Prostate gland (tissue), 2 donors: ENCODE data around the gene CD276. TPM values are rescaled to one million over a fixed set of nuclear protein-coding genes. Genes with fewer than 3 reads are reported as not detected.

ENCODE experiments used
- DNase-seq: peaks from one replicate; pipeline ENCODE4 v3.0.0-alpha.2; 2019; ENCODE audit warnings: low spot score
- H3K27ac ChIP-seq, 2 donors: fragments of 200-600 bp; sonication (generic); 2 replicates each; pipeline ENCODE4 v1.5.1; 2017 to 2019
- H3K27me3 ChIP-seq: fragments of 200-600 bp; sonication (generic); replicated peaks from 2 replicates; pipeline ENCODE4 v1.5.1; 2019; ENCODE audit not compliant: insufficient read depth
- H3K36me3 ChIP-seq, 2 donors: fragments of 200-600 bp; sonication (generic); 1 replicate in 1 of 2; 2 replicates in 1 of 2; pipeline versions ENCODE4 v1.5.1 to v1.8.1; 2017 to 2019
- H3K4me1 ChIP-seq: fragments of 200-600 bp; sonication (generic); replicated peaks from 2 replicates; pipeline ENCODE4 v1.5.1; 2019
- H3K4me3 ChIP-seq, 2 donors: fragments of 200-600 bp; sonication (generic); 2 replicates each; pipeline ENCODE4 v1.5.1; 2017 to 2019
- H3K9me3 ChIP-seq: fragments of 200-600 bp; sonication (generic); 2 replicates; pipeline ENCODE4 v1.5.1; 2017
- CTCF ChIP-seq, 4 experiments: fragments of 200-600 bp in 2 of 4; fragments of 450-650 bp in 2 of 4; sonication (generic) in 2 of 4; IDR thresholded peaks; 1 replicate in 3 of 4; 2 replicates in 1 of 4; pipeline ENCODE4 v1.5.1; 2016 to 2019; ENCODE audit warnings: antibody characterized with exemption in 4 of 4, mild to moderate bottlenecking in 2 of 4, moderate library complexity in 2 of 4
- POLR2A ChIP-seq: fragments of 450-650 bp; IDR thresholded peaks from one replicate; pipeline ENCODE4 v1.6.1; 2016; ENCODE audit warnings: antibody characterized with exemption, mild to moderate bottlenecking
- POLR2AphosphoS5 ChIP-seq: sonication (generic); formaldehyde crosslinking; IDR thresholded peaks from one replicate; pipeline ENCODE4 v1.6.1; 2017; ENCODE audit warnings: antibody characterized with exemption
- WGBS: methylation state at CpG from one replicate; pipeline ENCODE4 v1.1.5; 2018; 5-methylcytosine and 5-hydroxymethylcytosine counted together
- intact Hi-C: fragments of 100-400 bp; cut with DNase I; formaldehyde crosslinking; loops from one replicate; pipeline ENCODE4 v1.14.2; 2022
- total RNA-seq, 2 donors: library from RNA; depleted of rRNA; stranded (reverse); fragments of >200 nt; gene quantifications; one replicate each; pipeline ENCODE4 v1.1.0, GENCODE V29; 2016

Gene CD276
- total RNA-seq, 2 donors from 2014 or later: 75.0 to 91.3 TPM

GRCh38 chr15:73679964-73680363 is 4.2 kb upstream of the CD276 start:
- no peaks in the 10 kb centered on the region for H3K9me3 ChIP-seq
- no peak for DNase-seq
- WGBS: 93% methylated on average over 6 of the region's 6 CpGs
- intact Hi-C loops: loop anchor here (10.0 kb wide), 1 partner anchor 45 kb away; the partner anchor contains the start of gene NPTN
- TF ChIP-seq POLR2AphosphoS5 (no peak), POLR2A (no peak), CTCF (IDR thresholded peaks at IDR 0.05) (no peak)
- no peaks in the 10 kb centered on the region for H3K27me3 ChIP-seq
- H3K4me3 ChIP-seq: no peak overlapping the region
- H3K27ac ChIP-seq: no peak overlapping the region
- no peaks in the 10 kb centered on the region for H3K36me3 ChIP-seq
- no peaks in the 10 kb centered on the region for H3K4me1 ChIP-seq

GRCh38 chr15:73680549-73680948 is 3.6 kb upstream of the CD276 start:
- Histone ChIP-seq H3K27me3 (no peaks in the 10 kb centered on the region), H3K4me1 (no peaks in the 10 kb centered on the region), H3K36me3 (no peaks in the 10 kb centered on the region), H3K27ac (no peak overlapping the region), H3K4me3 (no peak overlapping the region), H3K9me3 (no peaks in the 10 kb centered on the region)
- WGBS: 91% methylated on average over 2 of the region's 2 CpGs
- TF ChIP-seq POLR2A (no peak), POLR2AphosphoS5 (no peak), CTCF (IDR thresholded peaks at IDR 0.05) (no peak)
- no peak for DNase-seq
- intact Hi-C loops: loop anchor here (10.0 kb wide), 1 partner anchor 46 kb away; the partner anchor contains the start of gene NPTN

- WGBS: 64% methylated on average over 3 of the region's 3 CpGs
- H3K27me3 ChIP-seq: no peaks in the 10 kb centered on the region
- no peaks in the 10 kb centered on the region for H3K36me3 ChIP-seq
- H3K4me1 ChIP-seq: no peaks in the 10 kb centered on the region
- TF ChIP-seq CTCF (IDR thresholded peaks at IDR 0.05) (no peak), POLR2A (no peak), POLR2AphosphoS5 (no peak)
- DNase-seq: no peak
- no peak overlapping the region for H3K4me3 ChIP-seq
- no peaks in the 10 kb centered on the region for H3K9me3 ChIP-seq
- H3K27ac ChIP-seq: no peak overlapping the region
- intact Hi-C loops: loop anchor here (10.0 kb wide), 1 partner anchor 46 kb away; the partner anchor contains the start of gene NPTN
Measured at GRCh38 chr15:73681063-73681462, 3.1 kb upstream of the CD276 start.

GRCh38 chr15:73681856-73682599 is 2.2 kb upstream of the CD276 start:
- H3K4me3 ChIP-seq: no peak overlapping the region
- no peak for DNase-seq
- no peak overlapping the region for H3K27ac ChIP-seq
- H3K27me3 ChIP-seq: no peaks in the 10 kb centered on the region
- intact Hi-C loops: loop anchor here (10.0 kb wide), 1 partner anchor 47 kb away; the partner anchor contains the start of gene NPTN
- TF ChIP-seq POLR2A: no peak
- no peak for TF ChIP-seq POLR2AphosphoS5
- no peak for TF ChIP-seq CTCF (IDR thresholded peaks at IDR 0.05)
- H3K9me3 ChIP-seq: no peaks in the 10 kb centered on the region
- 69% methylated on average over 3 of the region's 3 CpGs for WGBS
- no peaks in the 10 kb centered on the region for H3K4me1 ChIP-seq
- no peaks in the 10 kb centered on the region for H3K36me3 ChIP-seq

GRCh38 chr15:73682600-73683090 is 1.5 kb upstream of the CD276 start:
- H3K9me3 ChIP-seq: no peaks in the 10 kb centered on the region
- H3K4me3 ChIP-seq: no peak overlapping the region
- 85% methylated on average over 14 of the region's 14 CpGs for WGBS
- intact Hi-C loops: loop anchor here (10.0 kb wide), 1 partner anchor 48 kb away; the partner anchor contains the start of gene NPTN
- no peaks in the 10 kb centered on the region for H3K27me3 ChIP-seq
- H3K36me3 ChIP-seq: no peaks in the 10 kb centered on the region
- no peak for DNase-seq
- H3K4me1 ChIP-seq: no peaks in the 10 kb centered on the region
- no peak for TF ChIP-seq POLR2A
- no peak for TF ChIP-seq CTCF (IDR thresholded peaks at IDR 0.05)
- no peak for TF ChIP-seq POLR2AphosphoS5
- H3K27ac ChIP-seq: no peak overlapping the region
